GM10266 (cell line): ENCODE data around the gene SLC39A13.

Experiments used
- DNase-seq: peaks from one replicate; pipeline ENCODE4 v3.0.0; 2012; ENCODE audit errors: extremely low spot score
- CTCF ChIP-seq: IDR thresholded peaks from 2 replicates; pipeline ENCODE4 v1.5.1; 2012; ENCODE audit warnings: mild to moderate bottlenecking, low read depth; ENCODE audit not compliant: control insufficient read depth, insufficient read depth; ENCODE audit errors: missing control alignments

The SLC39A13 gene

DNA sequence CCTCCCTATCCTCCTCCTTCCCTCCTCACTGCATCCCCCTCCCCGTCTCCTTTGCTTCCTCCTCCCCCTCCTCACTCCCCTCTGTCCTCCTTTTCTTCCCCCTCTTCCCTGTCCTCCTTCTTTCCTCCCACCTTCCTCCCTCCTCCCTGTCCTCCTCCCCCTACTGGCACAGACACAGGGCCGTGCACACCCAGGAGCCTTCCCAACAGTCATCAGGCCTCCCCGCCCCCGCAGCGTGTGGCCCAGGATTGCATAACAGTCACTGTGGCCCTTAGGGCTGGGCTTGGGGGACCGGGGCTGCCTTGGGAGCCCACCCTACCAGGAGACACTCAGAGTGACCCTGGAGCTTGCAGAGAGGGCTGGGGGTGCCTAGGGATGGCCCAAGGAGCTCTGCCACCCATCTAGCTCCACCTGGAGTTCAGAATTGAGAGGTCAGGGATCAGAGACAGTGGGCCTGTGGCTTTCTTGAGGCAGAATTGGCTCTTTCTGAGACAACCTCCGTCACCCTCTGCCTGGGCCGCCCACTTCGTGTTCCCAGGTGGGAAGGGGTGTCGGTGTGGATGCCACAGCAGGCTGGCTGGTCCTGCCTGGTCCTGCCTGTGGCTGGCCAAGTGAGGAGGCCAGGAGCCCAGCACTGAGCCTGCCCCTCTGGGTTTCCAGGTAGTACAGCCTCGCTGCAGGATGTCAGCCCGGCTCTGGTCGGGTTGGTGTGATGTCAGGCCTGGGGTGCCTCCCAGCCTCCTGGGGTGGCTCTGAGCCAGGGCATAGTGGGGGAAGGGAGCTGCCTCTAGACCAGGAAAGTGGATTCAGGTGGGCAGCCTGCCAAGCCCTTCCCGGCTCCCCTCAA lies 31.6 kb upstream of the SLC39A13 start:
- no peak for DNase-seq
- no peak for TF ChIP-seq CTCF

DNA sequence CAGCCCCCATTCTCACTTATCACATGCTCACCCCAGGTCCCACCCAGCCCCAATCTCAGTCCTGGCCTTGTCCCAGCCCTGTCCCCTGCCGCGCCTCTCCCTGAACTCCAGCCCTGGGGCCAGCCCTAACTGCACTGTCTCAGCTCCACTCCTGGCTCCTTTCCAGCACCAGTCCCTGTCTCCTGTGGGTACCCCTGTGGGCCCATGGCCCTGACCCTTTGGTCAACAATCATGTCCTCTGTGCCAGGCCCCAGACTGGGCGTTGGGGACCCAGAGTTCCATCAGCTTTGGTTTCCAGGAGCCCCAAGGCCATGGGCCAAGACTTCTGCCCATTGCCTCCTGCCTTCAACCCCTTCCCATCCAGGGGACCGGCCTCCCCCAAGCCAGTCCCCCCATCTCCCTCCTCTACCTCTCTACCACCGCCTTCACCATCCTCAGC lies 30.8 kb upstream of the SLC39A13 start:
- no peak for DNase-seq
- TF ChIP-seq CTCF = no peak

DNA sequence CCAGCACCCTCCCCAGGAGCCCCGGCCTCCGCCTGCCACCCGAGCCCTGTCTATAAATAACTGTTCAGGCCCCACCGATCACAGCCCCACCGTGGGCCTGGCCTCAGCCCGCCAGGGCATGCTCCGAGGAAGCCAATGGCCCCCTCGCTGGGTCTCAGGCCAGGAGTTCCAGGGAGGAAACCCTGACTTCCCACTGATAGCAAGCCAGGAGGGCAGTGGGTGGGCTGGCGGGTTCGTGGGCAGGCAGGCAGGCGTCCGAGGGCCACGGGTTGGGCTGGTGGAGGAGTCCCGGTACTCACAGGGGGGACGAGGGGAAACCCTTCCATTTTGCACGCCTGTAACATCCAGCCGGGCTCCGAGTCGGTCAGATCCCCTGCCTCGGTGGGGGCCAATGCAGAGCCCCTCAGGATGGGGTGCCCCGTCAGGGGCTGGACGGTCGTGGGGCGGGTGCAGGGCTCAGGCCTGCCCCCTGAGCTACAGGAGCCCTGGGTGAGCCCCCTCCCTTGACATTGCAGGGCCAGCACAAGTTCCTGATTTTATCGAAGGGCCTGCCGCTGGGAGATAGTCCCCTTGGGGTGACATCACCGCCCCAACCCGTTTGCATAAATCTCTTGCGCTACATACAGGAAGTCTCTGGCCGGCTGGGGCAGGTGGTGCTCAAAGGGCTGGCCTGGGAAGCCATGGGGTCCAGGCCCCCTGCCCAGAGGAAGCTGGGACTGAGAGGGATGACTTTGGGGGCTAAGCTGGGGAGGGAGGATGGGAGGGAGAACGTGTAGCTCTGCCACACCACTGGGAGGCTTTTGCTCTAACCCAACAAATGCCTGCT lies 30.2 kb upstream of the SLC39A13 start, which contains the start of gene SPI1:
SPI1 (minus strand) TSS at position 538 of the 826 bp plus-strand sequence; CDS start at position 344, 194 bp downstream.
- peak; percentile 85 for DNase-seq
- no peak for TF ChIP-seq CTCF

- no peak for DNase-seq
- no peak for TF ChIP-seq CTCF
Measured at GRCh38 chr11:47378836-47379170, 29.6 kb upstream of the SLC39A13 start.

DNA sequence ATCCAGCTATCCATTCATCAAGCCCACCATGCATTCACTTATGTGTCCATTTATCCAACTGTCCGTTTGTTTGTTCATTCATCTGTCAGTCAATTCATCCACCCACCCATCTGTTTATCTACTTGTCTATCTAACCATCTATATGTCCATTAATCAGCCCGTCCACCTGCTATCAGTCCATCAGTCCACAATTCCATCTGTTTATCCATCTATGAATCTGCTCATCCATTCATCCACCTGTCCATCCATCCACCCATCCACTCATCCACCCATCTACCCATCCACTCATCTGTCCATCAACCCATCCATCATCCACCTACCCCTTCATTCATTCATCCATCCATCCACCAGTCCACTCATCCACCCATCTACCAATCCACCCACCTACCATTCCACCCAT lies 29.1 kb upstream of the SLC39A13 start:
- no peak for DNase-seq
- no peak for TF ChIP-seq CTCF

- no peak for TF ChIP-seq CTCF
- DNase-seq = no peak
Measured at GRCh38 chr11:47380078-47380477, 28.3 kb upstream of the SLC39A13 start.

DNA sequence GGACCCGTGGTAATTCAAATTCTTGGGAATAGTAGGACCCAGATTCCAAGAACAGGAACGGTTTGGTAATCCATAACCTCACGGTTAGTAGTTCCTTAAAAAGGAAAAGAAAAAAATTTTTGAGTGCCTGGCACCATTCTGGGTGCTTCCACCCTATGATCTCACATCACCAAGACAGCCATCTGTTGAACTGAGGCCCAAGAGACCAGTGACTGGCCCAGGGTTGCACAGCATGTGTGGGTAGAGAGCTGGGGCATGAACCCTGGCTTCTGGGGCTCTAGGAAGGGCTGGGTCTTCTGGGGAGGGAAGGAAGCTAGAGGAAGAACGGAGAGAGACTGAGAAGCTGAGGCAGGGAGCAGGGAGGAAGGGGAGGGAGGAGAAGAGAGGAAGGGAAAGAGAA lies 25.3 kb upstream of the SLC39A13 start:
- no peak for DNase-seq
- no peak for TF ChIP-seq CTCF
